B cell (primary cell): Measurements from ENCODE around the gene MGMT. TPM values are rescaled to one million over a fixed set of nuclear protein-coding genes. Genes with fewer than 3 reads are reported as not detected.

Experiments used
- ATAC-seq: fragments of 200-7000 bp; cut with Tn5 transposase; one replicate; pipeline ENCODE4 v1.10.0; 2021; ENCODE audit warnings: low read depth, mild to moderate bottlenecking, moderate number of reproducible peaks, moderate library complexity
- CTCF ChIA-PET: fragments of 350-600 bp; sonication (Branson Sonifier 250); formaldehyde crosslinking; loops from one replicate; lab custom pipeline; 2021; ENCODE audit warnings: antibody characterized with exemption, inconsistent platforms; lab: Charles Lee
- POLR2A ChIA-PET: fragments of 350-600 bp; sonication (Branson Sonifier 250); formaldehyde crosslinking; loops from one replicate; lab custom pipeline; 2021; ENCODE audit warnings: antibody characterized with exemption; lab: Charles Lee
- DNase-seq: peaks from one replicate; pipeline ENCODE4 v3.0.0; 2013
- H2AFZ ChIP-seq: 2 replicates; pipeline ENCODE4 v1.6.1; 2012; ENCODE audit warnings: mild to moderate bottlenecking, low read depth, low read length; ENCODE audit not compliant: insufficient read depth, poor library complexity, severe bottlenecking
- H3K27ac ChIP-seq, 2 donors: 1 replicate in 1 of 2; 2 replicates in 1 of 2; pipeline ENCODE4 v1.5.1; 2012 to 2013; ENCODE audit warnings: low read length in 2 of 2, mild to moderate bottlenecking in 2 of 2, moderate library complexity in 1 of 2
- H3K27me3 ChIP-seq, 4 experiments: fragments of 200-600 bp in 1 of 4; sonication (generic) in 1 of 4; replicated peaks in 1 of 4; 1 replicate in 2 of 4; 2 replicates in 2 of 4; pipeline versions ENCODE4 v1.6.1 to v1.7.0; 2013 to 2016; ENCODE audit warnings: low read length in 3 of 4, mild to moderate bottlenecking in 2 of 4, mixed read lengths in 1 of 4, moderate library complexity in 1 of 4; ENCODE audit not compliant: insufficient read depth in 4 of 4, control insufficient read depth in 3 of 4; ENCODE audit errors: control extremely low read depth in 1 of 4
- H3K36me3 ChIP-seq, 2 experiments: replicated peaks in 1 of 2; 1 replicate in 1 of 2; 2 replicates in 1 of 2; pipeline versions ENCODE4 v1.6.1 to v1.7.1; 2013; ENCODE audit warnings: low read length in 1 of 2; ENCODE audit not compliant: insufficient read depth in 2 of 2, control insufficient read depth in 1 of 2; ENCODE audit errors: control extremely low read depth in 1 of 2, extremely low read depth in 1 of 2
- H3K4me1 ChIP-seq, 2 donors: fragments of 200-600 bp in 1 of 2; sonication (generic) in 1 of 2; 1 replicate in 1 of 2; 2 replicates in 1 of 2; pipeline versions ENCODE4 v1.5.1 to v1.6.1; 2013 to 2017; ENCODE audit warnings: low read length in 2 of 2; ENCODE audit not compliant: control insufficient read depth in 2 of 2, insufficient read depth in 2 of 2
- H3K4me2 ChIP-seq: replicated peaks from 2 replicates; pipeline ENCODE3; 2012; ENCODE audit warnings: mild to moderate bottlenecking, low read depth, low read length; ENCODE audit not compliant: poor library complexity, severe bottlenecking
- H3K4me3 ChIP-seq, 5 experiments: fragments of 200-600 bp in 1 of 5; sonication (generic) in 1 of 5; 1 replicate in 3 of 5; 2 replicates in 2 of 5; pipeline versions ENCODE4 v1.5.1 to v1.7.0; 2011 to 2016; ENCODE audit warnings: low read length in 4 of 5, mild to moderate bottlenecking in 4 of 5, low read depth in 2 of 5, control low read depth in 1 of 5, moderate library complexity in 1 of 5; ENCODE audit not compliant: insufficient read depth in 1 of 5; ENCODE audit errors: control extremely low read depth in 1 of 5, extremely low read depth in 1 of 5
- H3K79me2 ChIP-seq: fragments of 200-600 bp; sonication (generic); one replicate; pipeline ENCODE4 v1.6.0; 2016; ENCODE audit warnings: low read length; ENCODE audit not compliant: control insufficient read depth, insufficient read depth
- H3K9ac ChIP-seq: fragments of 200-600 bp; sonication (generic); 2 replicates; pipeline ENCODE4 v1.6.1; 2017; ENCODE audit warnings: mild to moderate bottlenecking, low read length, moderate library complexity
- H3K9me3 ChIP-seq, 3 donors: one replicate each; pipeline versions ENCODE4 v1.6.1 to v1.7.1; 2013; ENCODE audit warnings: low read length in 2 of 3; ENCODE audit not compliant: control insufficient read depth in 2 of 3, insufficient read depth in 1 of 3; ENCODE audit errors: control extremely low read depth in 1 of 3
- H4K20me1 ChIP-seq: 2 replicates; pipeline ENCODE4 v1.6.0; 2012; ENCODE audit warnings: mild to moderate bottlenecking, low read length; ENCODE audit not compliant: insufficient read depth, control insufficient read depth, poor library complexity, severe bottlenecking
- H3K27ac Mint-ChIP-seq: one replicate; pipeline ENCODE4 v1.8.0; 2021; ENCODE audit warnings: mixed read lengths
- H3K27me3 Mint-ChIP-seq: one replicate; pipeline ENCODE4 v1.8.0; 2021; ENCODE audit warnings: mixed read lengths
- H3K4me1 Mint-ChIP-seq: one replicate; pipeline ENCODE4 v1.8.0; 2021; ENCODE audit warnings: mixed read lengths
- H3K4me3 Mint-ChIP-seq: one replicate; pipeline ENCODE4 v1.8.0; 2021; ENCODE audit warnings: mixed read lengths
- H3K9me3 Mint-ChIP-seq: one replicate; pipeline ENCODE4 v1.8.0; 2022; ENCODE audit warnings: mixed read lengths; ENCODE audit not compliant: insufficient read depth
- EZH2 ChIP-seq: IDR thresholded peaks from 2 replicates; pipeline ENCODE4 v1.6.1; 2012; ENCODE audit warnings: borderline replicate concordance, low read depth, mild to moderate bottlenecking, moderate library complexity, low read length; ENCODE audit not compliant: insufficient read depth, poor library complexity, severe bottlenecking
- WGBS: methylation state at CpG from one replicate; pipeline ENCODE4 v1.1.5; 2013; ENCODE audit warnings: missing lambda C conversion rate; ENCODE audit not compliant: insufficient coverage; 5-methylcytosine and 5-hydroxymethylcytosine counted together
- intact Hi-C: fragments of 100-400 bp; cut with micrococcal nuclease; formaldehyde crosslinking; loops from one replicate; pipeline ENCODE4 v1.10.0; 2022
- polyA plus RNA-seq: library from polyadenylated mRNA; depleted of rRNA; stranded (reverse); fragments of >200 nt; gene quantifications from 2 replicates; pipeline ENCODE4 v1.2.3, GENCODE V29; 2012
- total RNA-seq, 2 donors: library from RNA; stranded (reverse); fragments of 120-200 nt in 1 of 2; gene quantifications; 1 replicate in 1 of 2; 2 replicates in 1 of 2; pipeline versions ENCODE4 v1.2.3 to v1.2.4, GENCODE V29; 2013 to 2022
- TF ChIP-seq, protein P1 (sequence below): fragments of 200-600 bp; IDR thresholded peaks from one replicate; pipeline ENCODE4 v1.8.0; 2022; ENCODE audit warnings: antibody characterized with exemption, mild to moderate bottlenecking

MGMT gene
- total and polyA plus RNA-seq, 2 donors (not counting 1 experiment from before 2014, with no cell fraction given): 16.6 to 87.7 TPM

DNA sequence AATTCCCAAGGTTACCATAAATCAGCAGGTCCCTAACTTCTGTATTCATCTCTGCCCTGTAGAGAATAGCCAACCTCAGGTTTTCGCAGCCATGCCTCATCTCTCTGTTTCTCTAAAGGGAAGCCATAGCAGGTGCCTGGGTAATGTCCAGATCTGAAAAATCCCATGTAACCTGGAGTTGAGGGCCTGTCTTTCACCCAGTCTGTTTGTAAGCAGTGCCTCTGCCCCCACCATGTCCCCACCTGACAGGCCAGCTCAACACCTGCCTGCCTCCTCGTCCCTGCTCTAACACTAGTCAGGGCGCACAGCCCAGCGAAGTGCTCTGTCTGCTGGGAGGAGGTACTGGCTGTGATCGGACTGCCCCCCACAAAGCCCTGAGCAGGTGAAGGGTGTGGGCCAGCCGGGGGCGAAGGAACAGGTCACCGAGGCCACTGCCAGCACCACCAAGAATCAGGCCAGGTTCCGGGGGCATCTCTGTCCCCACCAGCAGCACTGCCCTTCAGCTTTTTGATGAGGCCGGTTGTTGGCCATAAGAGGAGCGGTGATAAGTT, 210.4 kb downstream of the MGMT start:
- Histone ChIP-seq H3K9ac (no peak overlapping the region), H3K4me1 (no peaks in the 10 kb centered on the region), H3K79me2 (no peaks in the 10 kb centered on the region), H3K27ac (no peak overlapping the region), H4K20me1 (no peaks in the 10 kb centered on the region), H3K27me3 (no peaks in the 10 kb centered on the region), H3K9me3 (peaks cover 0 to 12% (median 0%) of the 10 kb centered on the region in 3 donors), H3K4me3 (no peak overlapping the region), H2AFZ (no peak overlapping the region), H3K4me2 (no peak overlapping the region), H3K36me3 (no peaks in the 10 kb centered on the region)
- POLR2A ChIA-PET: no interaction called here
- Mint-ChIP-seq H3K9me3 (no peaks in the 10 kb centered on the region), H3K4me3 (no peak overlapping the region), H3K4me1 (peaks cover 8% of the 10 kb centered on the region), H3K27ac (no peak overlapping the region), H3K27me3 (no peaks in the 10 kb centered on the region)
- CTCF ChIA-PET: no interaction called here
- WGBS: 96% methylated on average over 9 of the region's 11 CpGs
- intact Hi-C loops: no loop called here
- ATAC-seq (no peak), DNase-seq (no peak)
- TF ChIP-seq, protein P1, sequence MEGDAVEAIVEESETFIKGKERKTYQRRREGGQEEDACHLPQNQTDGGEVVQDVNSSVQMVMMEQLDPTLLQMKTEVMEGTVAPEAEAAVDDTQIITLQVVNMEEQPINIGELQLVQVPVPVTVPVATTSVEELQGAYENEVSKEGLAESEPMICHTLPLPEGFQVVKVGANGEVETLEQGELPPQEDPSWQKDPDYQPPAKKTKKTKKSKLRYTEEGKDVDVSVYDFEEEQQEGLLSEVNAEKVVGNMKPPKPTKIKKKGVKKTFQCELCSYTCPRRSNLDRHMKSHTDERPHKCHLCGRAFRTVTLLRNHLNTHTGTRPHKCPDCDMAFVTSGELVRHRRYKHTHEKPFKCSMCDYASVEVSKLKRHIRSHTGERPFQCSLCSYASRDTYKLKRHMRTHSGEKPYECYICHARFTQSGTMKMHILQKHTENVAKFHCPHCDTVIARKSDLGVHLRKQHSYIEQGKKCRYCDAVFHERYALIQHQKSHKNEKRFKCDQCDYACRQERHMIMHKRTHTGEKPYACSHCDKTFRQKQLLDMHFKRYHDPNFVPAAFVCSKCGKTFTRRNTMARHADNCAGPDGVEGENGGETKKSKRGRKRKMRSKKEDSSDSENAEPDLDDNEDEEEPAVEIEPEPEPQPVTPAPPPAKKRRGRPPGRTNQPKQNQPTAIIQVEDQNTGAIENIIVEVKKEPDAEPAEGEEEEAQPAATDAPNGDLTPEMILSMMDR: no peak
- TF ChIP-seq EZH2: no peak

GRCh38 chr10:129678186-129678585, 211.1 kb downstream of the MGMT start:
- ATAC-seq: no peak
- ChIA-PET CTCF (no interaction called here), POLR2A (no interaction called here)
- no peak for TF ChIP-seq EZH2
- TF ChIP-seq, protein P1: no peak
- Mint-ChIP-seq H3K4me1 (peaks cover 8% of the 10 kb centered on the region), H3K27ac (no peak overlapping the region), H3K4me3 (no peak overlapping the region), H3K9me3 (no peaks in the 10 kb centered on the region), H3K27me3 (no peaks in the 10 kb centered on the region)
- no peak overlapping the region for H3K4me2 ChIP-seq
- H3K27ac ChIP-seq: no peak overlapping the region
- no peaks in the 10 kb centered on the region for H3K36me3 ChIP-seq
- no peaks in the 10 kb centered on the region for H4K20me1 ChIP-seq
- no peak overlapping the region for H2AFZ ChIP-seq
- H3K9ac ChIP-seq: no peak overlapping the region
- no peaks in the 10 kb centered on the region for H3K79me2 ChIP-seq
- H3K4me1 ChIP-seq: no peaks in the 10 kb centered on the region
- no peaks in the 10 kb centered on the region for H3K27me3 ChIP-seq
- H3K9me3 ChIP-seq: peaks cover 0 to 12% (median 0%) of the 10 kb centered on the region in 3 donors
- H3K4me3 ChIP-seq: no peak overlapping the region
- no peak for DNase-seq
- 75% methylated on average over 1 of the region's 4 CpGs for whole genome bisulfite sequencing
- intact Hi-C loops: no loop called here
